Measurements from ENCODE around the gene LAPTM5.
"Not testable (repeated sequence)": the region's sequence is repeated elsewhere in the genome, so short reads cannot be mapped to it uniquely, and the experiment has no call there.

LAPTM5 gene

DNA sequence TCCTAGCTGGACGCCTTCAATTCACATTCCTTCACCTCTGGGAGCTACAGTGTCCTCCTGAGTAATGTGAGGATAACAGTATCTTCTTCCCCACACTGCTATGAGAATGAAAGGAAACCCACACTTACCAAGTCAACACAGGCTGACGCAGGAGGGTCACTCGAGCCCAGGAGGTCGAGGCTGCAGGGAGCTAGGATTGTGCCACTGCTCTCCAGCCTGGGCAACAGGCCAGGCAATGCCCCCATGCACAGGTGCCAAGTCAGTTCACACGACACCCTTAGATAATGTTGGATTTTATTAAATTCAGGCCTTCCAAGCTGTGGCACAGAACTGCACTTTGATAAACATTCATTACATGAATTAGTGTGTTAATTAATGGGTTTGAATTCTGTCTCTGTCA, 66.1 kb downstream of the LAPTM5 start:
- no peak for DNase-seq

DNA sequence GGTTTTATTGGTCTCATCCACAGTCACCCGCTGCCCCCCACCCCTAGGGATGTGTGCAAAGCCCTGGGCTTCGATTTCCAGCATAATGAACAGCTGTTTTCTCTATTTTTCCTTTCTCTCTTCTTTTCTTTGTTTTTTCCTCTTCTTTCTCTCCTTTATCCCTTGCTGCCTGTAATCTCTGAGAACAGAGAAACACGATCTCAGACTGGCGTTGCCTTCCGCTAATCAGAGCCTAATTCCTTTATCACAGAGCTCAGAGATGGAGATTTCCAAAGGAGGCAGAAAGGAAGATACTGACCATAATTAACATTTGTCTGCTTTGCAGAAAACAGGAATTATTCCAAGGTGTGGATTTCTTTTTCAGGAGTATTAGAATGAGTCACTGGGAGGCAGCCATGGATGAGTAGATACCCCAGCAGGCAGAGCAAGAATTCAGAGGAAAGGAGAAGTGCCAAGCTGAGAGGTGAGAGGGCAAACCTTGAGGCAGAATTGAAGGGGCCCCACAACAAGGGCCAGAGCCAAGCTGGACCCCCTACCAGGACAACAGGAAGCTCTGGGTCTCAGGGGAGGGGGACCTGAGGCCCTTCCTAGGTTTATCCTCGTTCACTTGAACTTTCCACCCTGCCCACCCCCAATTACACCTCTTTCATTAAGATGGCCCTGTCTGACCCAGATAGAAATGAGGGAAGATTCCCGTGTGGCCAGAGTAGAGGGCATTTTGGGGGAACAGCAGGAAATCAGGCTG, 67.5 kb downstream of the LAPTM5 start:
- no peak for DNase-seq

DNA sequence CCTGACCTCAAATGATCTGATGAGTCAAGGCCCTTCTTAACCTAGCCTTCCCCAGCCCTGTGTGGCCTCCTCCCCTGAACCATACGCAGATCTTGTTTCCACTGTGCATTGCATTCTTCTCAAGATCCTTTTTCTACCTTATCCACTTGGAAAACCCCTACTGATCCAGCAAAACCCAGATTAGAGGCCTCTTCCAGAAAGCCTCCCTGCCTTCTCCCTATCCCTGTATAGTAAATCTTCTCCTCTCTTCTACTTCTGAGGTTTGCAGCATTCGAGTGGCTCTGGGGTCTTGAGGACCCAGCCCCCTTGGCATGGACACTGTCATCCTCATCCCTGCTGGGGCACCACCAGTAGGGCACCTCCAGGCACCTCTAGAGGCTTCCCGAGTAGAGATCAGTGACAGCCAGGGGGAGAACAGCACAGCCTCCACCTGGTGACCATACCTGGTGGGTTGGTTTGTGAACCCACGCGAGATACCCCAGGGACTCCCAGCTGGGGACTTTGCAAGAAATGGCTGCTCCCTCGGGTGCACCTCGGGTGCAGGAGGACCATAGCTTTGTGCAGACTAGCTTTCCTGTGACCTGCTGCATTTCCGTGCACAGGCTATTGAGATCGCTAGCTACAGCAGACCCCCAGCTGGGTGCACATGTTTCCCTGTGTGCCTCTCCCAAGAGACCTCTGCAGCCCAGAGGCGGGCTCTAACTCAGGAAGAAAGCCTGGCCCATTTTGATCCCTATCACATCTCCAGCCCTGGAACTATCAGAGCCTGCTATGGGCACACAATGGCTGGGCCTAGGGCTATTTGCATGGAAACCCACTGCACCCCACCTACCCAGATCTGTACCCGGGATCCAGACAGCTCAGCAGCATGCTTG, 68.4 kb downstream of the LAPTM5 start:
- DNase-seq, result no peak

DNA sequence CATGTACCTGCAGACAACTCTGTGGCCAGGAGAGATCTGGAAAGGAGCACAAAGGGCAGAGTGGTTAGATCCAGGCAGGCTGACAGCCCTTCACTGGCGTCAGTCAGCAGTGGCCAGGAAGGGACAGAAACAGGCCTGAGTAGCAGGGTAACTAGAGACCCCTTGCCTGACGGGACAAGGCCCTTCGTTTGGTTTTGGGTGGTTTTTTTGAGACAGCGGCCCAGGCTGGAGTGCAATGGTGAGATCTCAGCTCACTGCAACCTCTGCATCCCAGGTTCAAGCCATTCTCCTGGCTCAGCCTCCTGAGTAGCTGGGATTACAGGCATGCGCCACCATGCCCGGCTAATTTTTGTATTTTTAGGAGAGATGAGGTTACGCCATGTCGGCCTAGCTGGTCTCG, 69.1 kb downstream of the LAPTM5 start:
- DNase-seq, result not testable (repeated sequence)

DNA sequence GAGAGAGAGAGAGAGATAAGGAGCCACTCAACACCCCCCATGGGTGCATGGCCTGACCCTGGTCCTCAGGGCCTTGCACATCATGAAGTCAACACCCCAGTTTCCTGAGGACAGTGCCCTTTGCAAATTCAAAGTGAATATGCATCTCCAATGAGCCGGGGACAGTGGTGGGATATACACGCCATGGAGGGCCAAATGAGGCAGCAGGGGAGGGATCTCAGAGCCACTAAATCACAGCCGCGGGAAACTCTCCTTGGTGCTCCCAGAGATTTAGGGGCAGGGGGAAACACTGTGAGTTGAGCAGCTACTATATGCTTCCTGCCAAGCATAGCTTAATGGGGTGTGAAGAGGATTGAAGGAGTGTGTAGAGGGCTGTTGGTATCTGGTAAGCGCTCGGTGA, 69.7 kb downstream of the LAPTM5 start:
- DNase-seq, result no peak

DNA sequence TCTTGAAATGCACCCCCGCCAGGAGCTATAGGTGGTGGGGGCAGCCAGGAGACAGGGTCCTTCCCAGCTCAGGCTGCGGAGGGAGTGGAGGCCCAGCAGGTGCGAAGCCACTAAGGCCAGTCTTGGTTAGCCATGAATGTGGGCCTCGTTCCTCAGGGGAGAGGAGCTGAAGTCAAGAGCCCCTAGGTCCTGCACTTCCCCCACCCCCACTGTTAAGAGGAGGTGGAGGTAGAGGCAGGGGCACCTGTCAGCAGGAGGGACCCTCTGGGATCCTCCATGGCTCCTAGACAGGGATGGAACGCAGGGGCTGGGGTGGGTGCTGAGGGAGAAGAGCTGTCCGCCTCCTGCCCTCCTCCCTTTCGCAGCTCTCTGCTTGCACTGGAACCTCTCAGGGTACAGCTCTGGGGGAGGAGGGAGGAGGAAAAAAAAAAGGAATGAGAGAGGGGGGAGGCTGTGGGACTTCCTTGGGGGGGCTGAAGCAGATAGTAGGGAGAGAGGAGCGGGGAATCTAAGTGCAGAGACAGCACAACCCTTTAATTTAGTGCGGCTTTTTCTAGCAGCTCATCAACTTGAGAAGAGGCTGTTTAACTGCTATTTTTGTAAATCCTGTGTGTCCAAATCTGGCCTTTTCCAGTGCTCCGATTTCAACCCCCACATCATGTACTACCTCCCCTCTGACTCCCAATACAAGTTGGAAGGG, 71.2 kb downstream of the LAPTM5 start:
- DNase-seq, result no peak

DNA sequence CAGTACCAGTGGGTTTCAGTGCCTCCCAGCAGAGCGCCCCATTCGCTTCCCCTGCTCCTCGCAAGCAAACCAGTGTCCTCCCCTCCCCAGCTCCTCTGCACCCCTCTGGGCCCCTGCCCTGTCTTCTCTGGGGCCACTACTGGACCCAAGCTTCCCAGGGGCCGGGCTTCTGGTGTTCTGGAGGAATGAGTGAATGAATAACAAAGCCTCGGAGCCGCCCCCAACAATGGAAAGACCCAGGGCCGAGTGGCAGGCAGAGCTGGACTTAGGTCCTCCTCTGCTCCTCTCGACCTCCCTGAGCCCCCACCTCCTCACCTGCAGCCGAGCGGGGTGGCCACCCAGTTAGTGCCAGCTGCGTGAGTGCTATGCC, 71.8 kb downstream of the LAPTM5 start:
- DNase-seq, result no peak

DNA sequence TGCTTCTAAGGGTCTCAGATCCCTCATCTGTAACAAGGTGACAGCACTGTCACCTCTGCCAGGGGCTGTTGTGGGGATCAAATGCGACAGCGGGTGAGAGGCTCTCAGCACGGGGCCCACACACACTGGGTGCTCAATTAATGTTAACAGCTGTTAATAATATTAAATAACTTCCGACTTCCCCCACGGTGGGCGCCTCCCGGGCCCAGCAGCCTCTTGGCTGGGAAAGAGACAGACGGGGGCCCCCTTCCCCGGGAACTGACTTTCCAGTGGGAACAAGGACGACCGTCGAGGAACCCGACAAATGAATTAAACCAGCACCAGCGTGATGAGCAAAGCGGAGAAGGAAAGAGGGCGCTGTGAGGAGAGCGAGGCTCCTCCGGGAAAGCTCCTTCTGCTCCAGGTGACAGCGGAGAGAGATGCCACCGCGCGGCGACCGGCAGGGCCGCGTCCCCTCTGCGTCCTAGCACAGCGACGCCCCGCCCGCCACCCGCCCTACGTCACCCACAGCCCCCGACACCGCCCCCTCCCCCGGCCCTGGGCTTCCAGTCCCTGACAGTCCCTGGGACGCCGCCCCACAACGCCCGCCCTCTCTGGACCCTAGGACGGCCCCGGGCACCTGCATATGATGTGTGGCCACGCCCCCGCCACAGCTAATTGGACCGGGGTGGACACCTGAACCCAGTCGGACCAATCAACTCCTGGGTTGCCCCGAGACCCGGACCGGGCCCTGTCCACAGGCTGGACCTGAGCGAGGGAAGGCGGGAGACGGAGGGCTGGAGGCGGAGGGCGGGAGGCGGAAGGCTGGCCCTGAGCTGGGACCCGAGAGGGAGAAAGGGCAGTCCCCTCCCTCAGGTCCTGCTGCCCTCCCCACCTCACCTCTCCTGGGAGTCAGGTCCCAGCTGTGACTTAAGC, 72.4 kb downstream of the LAPTM5 start:
- no peak for DNase-seq

DNA sequence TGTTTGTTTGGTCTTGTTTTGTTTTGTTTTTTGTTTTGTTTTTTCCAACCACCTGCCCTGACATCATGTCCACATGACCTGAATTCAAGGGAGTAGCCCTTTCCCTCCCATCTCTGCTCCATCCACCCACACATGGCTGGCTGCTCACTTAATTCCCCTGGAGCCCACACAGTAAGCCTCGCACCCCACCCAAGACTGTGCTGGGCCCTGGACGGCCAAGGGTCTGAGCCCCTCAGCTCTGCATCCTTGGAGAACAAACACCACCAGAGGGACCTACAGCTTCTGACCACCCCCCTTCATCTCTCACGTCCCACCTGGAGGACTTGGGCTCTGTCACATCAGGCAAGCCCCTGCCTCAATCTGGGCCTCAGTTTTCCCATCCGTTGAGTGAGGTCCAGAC, 73.3 kb downstream of the LAPTM5 start:
- DNase-seq, result no peak

DNA sequence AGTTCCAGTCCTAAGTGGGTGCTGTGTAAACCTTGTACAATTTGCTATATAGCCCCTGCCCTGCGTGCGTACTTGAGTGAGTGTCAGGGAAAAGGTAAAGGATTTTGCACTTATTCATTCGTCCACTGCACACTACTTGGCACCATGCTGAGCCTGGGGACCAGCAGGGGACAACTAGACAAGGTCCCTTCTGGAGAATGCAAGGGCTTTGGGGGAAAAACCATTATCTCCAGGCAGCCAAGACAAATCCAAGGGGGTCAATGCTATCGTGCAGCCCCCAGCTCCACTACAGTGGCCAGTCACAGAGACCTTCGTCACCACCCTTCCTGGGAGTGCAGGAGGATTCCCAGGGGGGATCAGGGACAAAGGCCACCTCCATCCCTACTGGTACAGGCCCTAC, 73.9 kb downstream of the LAPTM5 start:
- no peak for DNase-seq

Data from GF-D8 (cell line).